Measurements from ENCODE around the gene SRSF9. TPM values are rescaled to one million over a fixed set of nuclear protein-coding genes. Genes with fewer than 3 reads are reported as not detected.

SRSF9 gene
- polyA plus RNA-seq, 1 donor from 2014 or later: 289 TPM

GRCh38 chr12:120429368-120429767 lies 40.2 kb downstream of the SRSF9 start:
- Histone ChIP-seq H3F3A (ENCODE audit: insufficient read depth, low read length, poor library complexity, severe bottlenecking) (no peaks in the 10 kb centered on the region), H3K79me2 (replicated peaks; ENCODE audit: insufficient read depth, low read length) (no peaks in the 10 kb centered on the region), H3K27me3 (ENCODE audit: insufficient read depth, low read depth, low read length) (no peaks in the 10 kb centered on the region), H3K4me2 (ENCODE audit: low read length) (no peak overlapping the region), H3K36me3 (ENCODE audit: insufficient read depth, low read length) (no peaks in the 10 kb centered on the region), H3K9ac (ENCODE audit: low read length) (no peak overlapping the region), H3K27ac (ENCODE audit: low read length) (no peak overlapping the region), H3K4me3 (ENCODE audit: low read length) (no peak overlapping the region), H4K20me1 (ENCODE audit: insufficient read depth) (no peaks in the 10 kb centered on the region), H3K9me2 (ENCODE audit: insufficient read depth, low read length) (no peaks in the 10 kb centered on the region), H3K9me3 (ENCODE audit: low read length) (no peaks in the 10 kb centered on the region), H2AFZ (ENCODE audit: low read depth, low read length) (no peak overlapping the region)
- no peak for TF ChIP-seq SMC3 (conservative IDR thresholded peaks at IDR 0.05; ENCODE audit: poor library complexity)
- TF ChIP-seq, protein P1, sequence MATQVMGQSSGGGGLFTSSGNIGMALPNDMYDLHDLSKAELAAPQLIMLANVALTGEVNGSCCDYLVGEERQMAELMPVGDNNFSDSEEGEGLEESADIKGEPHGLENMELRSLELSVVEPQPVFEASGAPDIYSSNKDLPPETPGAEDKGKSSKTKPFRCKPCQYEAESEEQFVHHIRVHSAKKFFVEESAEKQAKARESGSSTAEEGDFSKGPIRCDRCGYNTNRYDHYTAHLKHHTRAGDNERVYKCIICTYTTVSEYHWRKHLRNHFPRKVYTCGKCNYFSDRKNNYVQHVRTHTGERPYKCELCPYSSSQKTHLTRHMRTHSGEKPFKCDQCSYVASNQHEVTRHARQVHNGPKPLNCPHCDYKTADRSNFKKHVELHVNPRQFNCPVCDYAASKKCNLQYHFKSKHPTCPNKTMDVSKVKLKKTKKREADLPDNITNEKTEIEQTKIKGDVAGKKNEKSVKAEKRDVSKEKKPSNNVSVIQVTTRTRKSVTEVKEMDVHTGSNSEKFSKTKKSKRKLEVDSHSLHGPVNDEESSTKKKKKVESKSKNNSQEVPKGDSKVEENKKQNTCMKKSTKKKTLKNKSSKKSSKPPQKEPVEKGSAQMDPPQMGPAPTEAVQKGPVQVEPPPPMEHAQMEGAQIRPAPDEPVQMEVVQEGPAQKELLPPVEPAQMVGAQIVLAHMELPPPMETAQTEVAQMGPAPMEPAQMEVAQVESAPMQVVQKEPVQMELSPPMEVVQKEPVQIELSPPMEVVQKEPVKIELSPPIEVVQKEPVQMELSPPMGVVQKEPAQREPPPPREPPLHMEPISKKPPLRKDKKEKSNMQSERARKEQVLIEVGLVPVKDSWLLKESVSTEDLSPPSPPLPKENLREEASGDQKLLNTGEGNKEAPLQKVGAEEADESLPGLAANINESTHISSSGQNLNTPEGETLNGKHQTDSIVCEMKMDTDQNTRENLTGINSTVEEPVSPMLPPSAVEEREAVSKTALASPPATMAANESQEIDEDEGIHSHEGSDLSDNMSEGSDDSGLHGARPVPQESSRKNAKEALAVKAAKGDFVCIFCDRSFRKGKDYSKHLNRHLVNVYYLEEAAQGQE (IDR thresholded peaks at IDR 0.05; ENCODE audit: borderline replicate concordance): no peak
- TF ChIP-seq EP300 (conservative IDR thresholded peaks at IDR 0.05; ENCODE audit: poor library complexity, severe bottlenecking): no peak
- no peak for TF ChIP-seq EZH2 (IDR thresholded peaks at IDR 0.05; ENCODE audit: borderline replicate concordance, insufficient read depth, low read length, poor library complexity, severe bottlenecking)
- TF ChIP-seq RAD21 (conservative IDR thresholded peaks at IDR 0.05): no peak
- no peak for TF ChIP-seq MXI1 (conservative IDR thresholded peaks at IDR 0.05; ENCODE audit: poor library complexity, severe bottlenecking)
- no peak for TF ChIP-seq TAF1 (IDR thresholded peaks at IDR 0.05; ENCODE audit: low read depth)
- TF ChIP-seq POLR2AphosphoS5 (IDR thresholded peaks at IDR 0.05): no peak
- no peak for TF ChIP-seq CTCF (IDR thresholded peaks at IDR 0.05; ENCODE audit: poor library complexity, severe bottlenecking)

GRCh38 chr12:120428597-120429229 lies 40.8 kb downstream of the SRSF9 start:
- Histone ChIP-seq H3K27ac (ENCODE audit: low read length) (no peak overlapping the region), H3K9me2 (ENCODE audit: insufficient read depth, low read length) (no peaks in the 10 kb centered on the region), H3K9me3 (ENCODE audit: low read length) (no peaks in the 10 kb centered on the region), H3K36me3 (ENCODE audit: insufficient read depth, low read length) (no peaks in the 10 kb centered on the region), H3K4me3 (ENCODE audit: low read length) (no peak overlapping the region), H3F3A (ENCODE audit: insufficient read depth, low read length, poor library complexity, severe bottlenecking) (no peaks in the 10 kb centered on the region), H3K79me2 (replicated peaks; ENCODE audit: insufficient read depth, low read length) (no peaks in the 10 kb centered on the region), H2AFZ (ENCODE audit: low read depth, low read length) (no peak overlapping the region), H3K4me2 (ENCODE audit: low read length) (no peak overlapping the region), H3K9ac (ENCODE audit: low read length) (no peak overlapping the region), H3K27me3 (ENCODE audit: insufficient read depth, low read depth, low read length) (no peaks in the 10 kb centered on the region), H4K20me1 (ENCODE audit: insufficient read depth) (no peaks in the 10 kb centered on the region)
- no peak for TF ChIP-seq EP300 (conservative IDR thresholded peaks at IDR 0.05; ENCODE audit: poor library complexity, severe bottlenecking)
- TF ChIP-seq EZH2 (IDR thresholded peaks at IDR 0.05; ENCODE audit: borderline replicate concordance, insufficient read depth, low read length, poor library complexity, severe bottlenecking): no peak
- TF ChIP-seq, protein P1 (IDR thresholded peaks at IDR 0.05; ENCODE audit: borderline replicate concordance): no peak
- TF ChIP-seq POLR2AphosphoS5 (IDR thresholded peaks at IDR 0.05): no peak
- no peak for TF ChIP-seq MXI1 (conservative IDR thresholded peaks at IDR 0.05; ENCODE audit: poor library complexity, severe bottlenecking)
- no peak for TF ChIP-seq SMC3 (conservative IDR thresholded peaks at IDR 0.05; ENCODE audit: poor library complexity)
- no peak for TF ChIP-seq RAD21 (conservative IDR thresholded peaks at IDR 0.05)
- no peak for TF ChIP-seq TAF1 (IDR thresholded peaks at IDR 0.05; ENCODE audit: low read depth)
- no peak for TF ChIP-seq CTCF (IDR thresholded peaks at IDR 0.05; ENCODE audit: poor library complexity, severe bottlenecking)
